ENCODE results near the gene SUGCT. TPM values are rescaled to one million over a fixed set of nuclear protein-coding genes. Genes with fewer than 3 reads are reported as not detected.

SUGCT gene
- total and polyA plus RNA-seq, 9 of the 15 experiments (the other 6 are each of a cell fraction or from before 2014, with no cell fraction given): 0.58 to 2.5 (median 1.4) TPM

DNA sequence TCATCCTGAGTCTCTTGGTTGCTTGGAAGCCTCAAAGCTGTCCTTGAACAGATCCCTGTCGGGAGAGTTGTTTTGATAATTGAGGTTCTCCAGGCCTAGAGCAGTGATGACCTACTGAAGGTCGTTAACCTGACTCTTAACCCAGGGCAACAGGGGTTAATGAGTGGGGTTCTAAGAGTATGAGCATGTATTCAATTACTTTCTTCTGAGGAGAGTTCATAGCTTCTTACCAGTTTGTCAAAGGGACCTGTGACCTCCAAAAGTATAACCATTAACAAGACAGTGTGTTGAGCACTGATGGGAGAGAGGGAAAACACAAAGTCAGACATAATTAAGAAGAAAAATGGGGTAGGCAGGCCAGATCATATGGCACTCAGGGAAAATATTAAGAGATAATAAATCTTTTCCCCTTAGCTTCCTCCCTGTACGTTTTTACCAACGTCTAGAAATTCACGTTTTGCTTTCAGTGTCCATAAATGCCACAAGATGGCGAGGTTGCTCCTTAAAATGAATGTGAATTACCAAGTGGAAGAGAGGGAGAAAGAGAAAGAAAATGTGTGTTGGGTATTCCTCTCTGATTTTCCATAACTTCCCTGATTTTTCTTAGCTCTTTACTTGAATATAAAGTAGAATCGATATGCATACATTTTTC lies 97.6 kb downstream of the SUGCT start (continued):
- TF ChIP-seq, protein P1, sequence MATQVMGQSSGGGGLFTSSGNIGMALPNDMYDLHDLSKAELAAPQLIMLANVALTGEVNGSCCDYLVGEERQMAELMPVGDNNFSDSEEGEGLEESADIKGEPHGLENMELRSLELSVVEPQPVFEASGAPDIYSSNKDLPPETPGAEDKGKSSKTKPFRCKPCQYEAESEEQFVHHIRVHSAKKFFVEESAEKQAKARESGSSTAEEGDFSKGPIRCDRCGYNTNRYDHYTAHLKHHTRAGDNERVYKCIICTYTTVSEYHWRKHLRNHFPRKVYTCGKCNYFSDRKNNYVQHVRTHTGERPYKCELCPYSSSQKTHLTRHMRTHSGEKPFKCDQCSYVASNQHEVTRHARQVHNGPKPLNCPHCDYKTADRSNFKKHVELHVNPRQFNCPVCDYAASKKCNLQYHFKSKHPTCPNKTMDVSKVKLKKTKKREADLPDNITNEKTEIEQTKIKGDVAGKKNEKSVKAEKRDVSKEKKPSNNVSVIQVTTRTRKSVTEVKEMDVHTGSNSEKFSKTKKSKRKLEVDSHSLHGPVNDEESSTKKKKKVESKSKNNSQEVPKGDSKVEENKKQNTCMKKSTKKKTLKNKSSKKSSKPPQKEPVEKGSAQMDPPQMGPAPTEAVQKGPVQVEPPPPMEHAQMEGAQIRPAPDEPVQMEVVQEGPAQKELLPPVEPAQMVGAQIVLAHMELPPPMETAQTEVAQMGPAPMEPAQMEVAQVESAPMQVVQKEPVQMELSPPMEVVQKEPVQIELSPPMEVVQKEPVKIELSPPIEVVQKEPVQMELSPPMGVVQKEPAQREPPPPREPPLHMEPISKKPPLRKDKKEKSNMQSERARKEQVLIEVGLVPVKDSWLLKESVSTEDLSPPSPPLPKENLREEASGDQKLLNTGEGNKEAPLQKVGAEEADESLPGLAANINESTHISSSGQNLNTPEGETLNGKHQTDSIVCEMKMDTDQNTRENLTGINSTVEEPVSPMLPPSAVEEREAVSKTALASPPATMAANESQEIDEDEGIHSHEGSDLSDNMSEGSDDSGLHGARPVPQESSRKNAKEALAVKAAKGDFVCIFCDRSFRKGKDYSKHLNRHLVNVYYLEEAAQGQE (IDR thresholded peaks at IDR 0.05; ENCODE audit: borderline replicate concordance): peak; percentile 13; the same call in 1 of the 2 replicates
- TF ChIP-seq, protein P1 (CRISPR knock-in tag; IDR thresholded peaks at IDR 0.05; ENCODE audit: low read depth): no peak
- TF ChIP-seq RAD21 (CRISPR knock-in tag; conservative IDR thresholded peaks at IDR 0.05 in 1 of 2, IDR thresholded peaks at IDR 0.05 in 1 of 2) (peak; percentile 48 to 70), CEBPB (tag; IDR thresholded peaks at IDR 0.05) (no peak), PBX2 (CRISPR knock-in tag; IDR thresholded peaks at IDR 0.05; ENCODE audit: low read depth) (no peak), PBX2 (tag; conservative IDR thresholded peaks at IDR 0.05; ENCODE audit: low read depth) (no peak), NFYB (IDR thresholded peaks at IDR 0.05; ENCODE audit: extremely low read depth, insufficient read length) (no peak), SNAPC5 (CRISPR knock-in tag; IDR thresholded peaks at IDR 0.05) (no peak)

Data from K562 (cell line).